NCI-H2081 (cell line): ENCODE results near the gene KPNA6.
"Not testable (repeated sequence)": the region's sequence is repeated elsewhere in the genome, so short reads cannot be mapped to it uniquely, and the experiment has no call there.

Experiments
- DNase-seq, 2 experiments: peaks; one replicate each; lab custom pipeline; 2025; lab: John Stamatoyannopoulos, UW

The KPNA6 gene

GRCh38 chr1:32107742-32108661 is at the start of gene KPNA6:
KPNA6 (plus strand) TSS chr1:32108056; CDS start chr1:32108131, 75 bp downstream.
- DNase-seq = peak; percentile 95 to 99

- DNase-seq = no peak
Measured at GRCh38 chr1:32060914-32061313, 46.9 kb upstream of the KPNA6 start.

GRCh38 chr1:32062867-32063230 is 45.0 kb upstream of the KPNA6 start:
- no peak for DNase-seq

GRCh38 chr1:32063261-32063681 is 44.6 kb upstream of the KPNA6 start:
- DNase-seq = peak; percentile 41 to 51

GRCh38 chr1:32065613-32066488 is 42.0 kb upstream of the KPNA6 start:
- DNase-seq = not testable (repeated sequence)

GRCh38 chr1:32066489-32066873 is 41.4 kb upstream of the KPNA6 start:
- DNase-seq = peak in 1 of 2 experiments; percentile 32

- DNase-seq = no peak
Measured at GRCh38 chr1:32068957-32069588, 38.8 kb upstream of the KPNA6 start.

GRCh38 chr1:32071758-32072621 is 35.9 kb upstream of the KPNA6 start:
- DNase-seq = peak; percentile 37 to 43

- DNase-seq = peak; percentile 99
Measured at GRCh38 chr1:32072622-32073298, 35.1 kb upstream of the KPNA6 start, which contains the start of gene TMEM39B. TMEM39B (plus strand) TSS chr1:32072939; CDS start chr1:32073048, 109 bp downstream.

- DNase-seq = no peak
Measured at GRCh38 chr1:32073299-32074229, 34.3 kb upstream of the KPNA6 start.

- no peak for DNase-seq
Measured at GRCh38 chr1:32074841-32075240, 33.0 kb upstream of the KPNA6 start.

GRCh38 chr1:32077451-32077850 is 30.4 kb upstream of the KPNA6 start:
- DNase-seq = no peak

GRCh38 chr1:32082022-32082421 is 25.8 kb upstream of the KPNA6 start:
- DNase-seq = no peak

GRCh38 chr1:32086381-32086780 is 21.5 kb upstream of the KPNA6 start:
- not testable (repeated sequence) for DNase-seq

- no peak for DNase-seq
Measured at GRCh38 chr1:32091176-32091575, 16.7 kb upstream of the KPNA6 start.

- no peak for DNase-seq
Measured at GRCh38 chr1:32091591-32091990, 16.3 kb upstream of the KPNA6 start.

- no peak for DNase-seq
Measured at GRCh38 chr1:32094746-32095521, 12.9 kb upstream of the KPNA6 start.

- no peak for DNase-seq
Measured at GRCh38 chr1:32099426-32099825, 8.4 kb upstream of the KPNA6 start.

GRCh38 chr1:32100359-32100758 is 7.5 kb upstream of the KPNA6 start:
- no peak for DNase-seq
